ENCODE data around the gene GPR141.

GPR141 gene

DNA sequence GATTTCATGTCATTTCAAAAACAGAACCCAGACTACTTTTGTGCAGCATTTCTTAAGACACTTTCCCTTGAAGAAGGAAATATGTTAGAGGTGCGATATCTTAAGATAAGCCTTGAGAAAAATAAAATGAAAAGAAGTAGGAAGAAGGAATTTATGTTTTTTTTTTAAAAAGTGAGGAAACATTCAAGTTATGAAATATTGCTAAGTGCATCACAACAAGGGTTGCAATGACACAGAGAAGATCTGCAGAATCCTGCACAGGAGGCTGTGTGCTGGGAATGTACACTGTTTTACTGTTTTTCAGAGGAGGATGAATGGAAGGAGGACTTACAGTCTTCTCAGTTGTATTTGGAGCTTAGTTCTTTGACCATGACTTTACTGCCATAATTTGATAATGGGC is 85.0 kb downstream of the GPR141 start:
- H3K9me2 ChIP-seq (ENCODE audit: low read depth, low read length), result no peaks in the 10 kb centered on the region

GRCh38 chr7:37769291-37769690 is 85.7 kb downstream of the GPR141 start:
- no peak overlapping the region for H3K4me2 ChIP-seq (ENCODE audit: low read length)
- no peaks in the 10 kb centered on the region for H3K9me3 ChIP-seq (ENCODE audit: low read length)
- no peak overlapping the region for H3K4me3 ChIP-seq (ENCODE audit: low read depth, low read length, poor library complexity, severe bottlenecking)
- H3K27me3 ChIP-seq (ENCODE audit: insufficient read depth, low read length), result no peaks in the 10 kb centered on the region
- TF ChIP-seq CTCF (IDR thresholded peaks at IDR 0.05; ENCODE audit: low read length), result no peak
- no peak for TF ChIP-seq EZH2 (IDR thresholded peaks at IDR 0.05; ENCODE audit: borderline replicate concordance, low read length)
- H3K36me3 ChIP-seq (ENCODE audit: insufficient read depth, low read length), result no peaks in the 10 kb centered on the region
- no peaks in the 10 kb centered on the region for H3K79me2 ChIP-seq (ENCODE audit: insufficient read depth, low read length)
- H3K4me1 ChIP-seq (ENCODE audit: insufficient read depth, low read length, severe bottlenecking), result no peaks in the 10 kb centered on the region
- H3K27ac ChIP-seq (ENCODE audit: low read depth, low read length, poor library complexity, severe bottlenecking), result no peak overlapping the region
- no peaks in the 10 kb centered on the region for H3K9me2 ChIP-seq (ENCODE audit: low read depth, low read length)
- no peaks in the 10 kb centered on the region for H3F3A ChIP-seq (ENCODE audit: insufficient read depth, low read length)
- H4K20me1 ChIP-seq (ENCODE audit: insufficient read depth, low read length), result no peaks in the 10 kb centered on the region
- no peak overlapping the region for H3K9ac ChIP-seq (ENCODE audit: low read length)
- H2AFZ ChIP-seq (ENCODE audit: low read length), result no peak overlapping the region

More for the DNA sequence above, 85.0 kb downstream of the GPR141 start:
- no peaks in the 10 kb centered on the region for H4K20me1 ChIP-seq (ENCODE audit: insufficient read depth, low read length)
- no peaks in the 10 kb centered on the region for H3K36me3 ChIP-seq (ENCODE audit: insufficient read depth, low read length)
- H3K27me3 ChIP-seq (ENCODE audit: insufficient read depth, low read length), result no peaks in the 10 kb centered on the region
- H3K4me3 ChIP-seq (ENCODE audit: low read depth, low read length, poor library complexity, severe bottlenecking), result no peak overlapping the region
- no peaks in the 10 kb centered on the region for H3F3A ChIP-seq (ENCODE audit: insufficient read depth, low read length)
- TF ChIP-seq CTCF (IDR thresholded peaks at IDR 0.05; ENCODE audit: low read length) (no peak), EZH2 (IDR thresholded peaks at IDR 0.05; ENCODE audit: borderline replicate concordance, low read length) (no peak)
- H3K9ac ChIP-seq (ENCODE audit: low read length), result no peak overlapping the region
- no peak overlapping the region for H3K27ac ChIP-seq (ENCODE audit: low read depth, low read length, poor library complexity, severe bottlenecking)
- H2AFZ ChIP-seq (ENCODE audit: low read length), result no peak overlapping the region
- H3K9me3 ChIP-seq (ENCODE audit: low read length), result no peaks in the 10 kb centered on the region
- no peaks in the 10 kb centered on the region for H3K79me2 ChIP-seq (ENCODE audit: insufficient read depth, low read length)
- no peak overlapping the region for H3K4me2 ChIP-seq (ENCODE audit: low read length)
- H3K4me1 ChIP-seq (ENCODE audit: insufficient read depth, low read length, severe bottlenecking), result no peaks in the 10 kb centered on the region

DNA sequence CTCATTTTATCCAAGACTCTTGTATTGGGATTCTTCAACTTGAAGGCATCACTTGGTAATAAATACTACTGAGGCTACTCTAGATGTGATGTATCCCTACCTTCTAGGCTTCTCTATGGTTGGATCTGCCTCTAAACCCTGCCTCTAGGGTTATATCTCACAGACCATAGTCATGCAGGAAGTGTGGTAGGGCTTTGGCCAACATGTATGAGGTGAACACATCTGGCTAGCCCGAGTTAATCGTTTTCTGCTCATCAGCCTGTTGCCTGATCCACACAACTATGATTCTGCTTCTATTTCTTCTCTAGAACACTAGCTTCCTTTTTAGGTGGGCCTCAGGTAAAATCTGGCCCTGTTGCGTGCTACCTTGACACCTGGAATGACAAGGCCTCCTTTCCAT is 86.2 kb downstream of the GPR141 start:
- Histone ChIP-seq H3K27me3 (ENCODE audit: insufficient read depth, low read length) (no peaks in the 10 kb centered on the region), H4K20me1 (ENCODE audit: insufficient read depth, low read length) (no peaks in the 10 kb centered on the region), H3K4me3 (ENCODE audit: low read depth, low read length, poor library complexity, severe bottlenecking) (no peak overlapping the region), H3K4me1 (ENCODE audit: insufficient read depth, low read length, severe bottlenecking) (no peaks in the 10 kb centered on the region), H2AFZ (ENCODE audit: low read length) (no peak overlapping the region), H3K4me2 (ENCODE audit: low read length) (no peak overlapping the region), H3K27ac (ENCODE audit: low read depth, low read length, poor library complexity, severe bottlenecking) (no peak overlapping the region), H3K9ac (ENCODE audit: low read length) (no peak overlapping the region), H3K9me3 (ENCODE audit: low read length) (no peaks in the 10 kb centered on the region), H3K9me2 (ENCODE audit: low read depth, low read length) (no peaks in the 10 kb centered on the region), H3F3A (ENCODE audit: insufficient read depth, low read length) (no peaks in the 10 kb centered on the region), H3K79me2 (ENCODE audit: insufficient read depth, low read length) (no peaks in the 10 kb centered on the region), H3K36me3 (ENCODE audit: insufficient read depth, low read length) (no peaks in the 10 kb centered on the region)
- TF ChIP-seq EZH2 (IDR thresholded peaks at IDR 0.05; ENCODE audit: borderline replicate concordance, low read length) (no peak), CTCF (IDR thresholded peaks at IDR 0.05; ENCODE audit: low read length) (no peak)

All from OCI-LY1 (cell line).